GM21360 (cell line): ENCODE results near the gene TEX264.
"Not testable (repeated sequence)": the region's sequence is repeated elsewhere in the genome, so short reads cannot be mapped to it uniquely, and the experiment has no call there.

ENCODE experiments used
- ATAC-seq: cut with Tn5 transposase; IDR thresholded peaks from one replicate; pipeline ENCODE4 v1.9.1; 2021; ENCODE audit warnings: mild to moderate bottlenecking, moderate library complexity; ENCODE audit not compliant: unreplicated experiment

TEX264 gene

DNA sequence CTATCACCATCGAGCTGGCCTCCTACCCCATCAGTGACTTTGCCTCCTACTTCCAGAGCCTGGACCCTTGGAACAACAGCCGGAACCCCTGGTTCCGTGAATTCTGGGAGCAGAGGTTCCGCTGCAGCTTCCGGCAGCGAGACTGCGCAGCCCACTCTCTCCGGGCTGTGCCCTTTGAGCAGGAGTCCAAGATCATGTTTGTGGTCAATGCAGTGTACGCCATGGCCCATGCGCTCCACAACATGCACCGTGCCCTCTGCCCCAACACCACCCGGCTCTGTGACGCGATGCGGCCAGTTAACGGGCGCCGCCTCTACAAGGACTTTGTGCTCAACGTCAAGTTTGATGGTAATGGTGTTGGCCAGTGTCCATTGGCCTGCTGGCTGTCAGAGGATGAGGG lies 41.9 kb downstream of the TEX264 start:
- ATAC-seq, result no peak

DNA sequence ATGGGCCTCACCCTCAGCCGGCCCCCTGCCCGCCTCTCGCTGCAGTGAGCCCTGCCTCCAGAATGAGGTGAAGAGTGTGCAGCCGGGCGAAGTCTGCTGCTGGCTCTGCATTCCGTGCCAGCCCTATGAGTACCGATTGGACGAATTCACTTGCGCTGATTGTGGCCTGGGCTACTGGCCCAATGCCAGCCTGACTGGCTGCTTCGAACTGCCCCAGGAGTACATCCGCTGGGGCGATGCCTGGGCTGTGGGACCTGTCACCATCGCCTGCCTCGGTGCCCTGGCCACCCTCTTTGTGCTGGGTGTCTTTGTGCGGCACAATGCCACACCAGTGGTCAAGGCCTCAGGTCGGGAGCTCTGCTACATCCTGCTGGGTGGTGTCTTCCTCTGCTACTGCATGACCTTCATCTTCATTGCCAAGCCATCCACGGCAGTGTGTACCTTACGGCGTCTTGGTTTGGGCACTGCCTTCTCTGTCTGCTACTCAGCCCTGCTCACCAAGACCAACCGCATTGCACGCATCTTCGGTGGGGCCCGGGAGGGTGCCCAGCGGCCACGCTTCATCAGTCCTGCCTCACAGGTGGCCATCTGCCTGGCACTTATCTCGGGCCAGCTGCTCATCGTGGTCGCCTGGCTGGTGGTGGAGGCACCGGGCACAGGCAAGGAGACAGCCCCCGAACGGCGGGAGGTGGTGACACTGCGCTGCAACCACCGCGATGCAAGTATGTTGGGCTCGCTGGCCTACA lies 44.4 kb downstream of the TEX264 start:
- no peak for ATAC-seq

DNA sequence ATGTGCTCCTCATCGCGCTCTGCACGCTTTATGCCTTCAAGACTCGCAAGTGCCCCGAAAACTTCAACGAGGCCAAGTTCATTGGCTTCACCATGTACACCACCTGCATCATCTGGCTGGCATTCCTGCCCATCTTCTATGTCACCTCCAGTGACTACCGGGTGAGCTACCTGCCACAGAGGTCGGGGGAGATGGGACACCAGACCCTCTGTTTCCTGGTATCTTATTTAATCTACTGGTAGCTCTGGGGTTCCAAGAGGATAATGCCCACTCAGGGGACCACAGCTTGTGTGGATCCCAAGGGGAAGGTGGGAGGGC lies 44.9 kb downstream of the TEX264 start:
- no peak for ATAC-seq

DNA sequence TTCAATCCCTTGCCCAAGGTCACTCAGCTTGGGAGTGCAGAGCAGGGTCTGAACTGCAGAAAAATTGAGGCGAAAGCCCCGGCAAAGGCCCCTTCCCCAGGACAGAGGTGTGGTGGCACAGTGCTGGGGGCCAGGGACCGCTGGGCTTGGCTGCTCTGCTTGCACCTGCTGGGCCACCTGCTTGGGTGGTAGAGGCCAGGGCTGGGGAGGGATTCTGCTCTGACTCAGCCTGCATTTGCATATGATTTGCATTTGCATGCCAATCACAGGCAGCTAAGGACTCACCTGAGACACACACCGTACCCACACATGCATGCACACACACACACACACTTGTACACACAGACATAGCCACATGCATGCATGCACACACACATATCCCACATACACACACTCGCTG lies 45.8 kb downstream of the TEX264 start:
- no peak for ATAC-seq

DNA sequence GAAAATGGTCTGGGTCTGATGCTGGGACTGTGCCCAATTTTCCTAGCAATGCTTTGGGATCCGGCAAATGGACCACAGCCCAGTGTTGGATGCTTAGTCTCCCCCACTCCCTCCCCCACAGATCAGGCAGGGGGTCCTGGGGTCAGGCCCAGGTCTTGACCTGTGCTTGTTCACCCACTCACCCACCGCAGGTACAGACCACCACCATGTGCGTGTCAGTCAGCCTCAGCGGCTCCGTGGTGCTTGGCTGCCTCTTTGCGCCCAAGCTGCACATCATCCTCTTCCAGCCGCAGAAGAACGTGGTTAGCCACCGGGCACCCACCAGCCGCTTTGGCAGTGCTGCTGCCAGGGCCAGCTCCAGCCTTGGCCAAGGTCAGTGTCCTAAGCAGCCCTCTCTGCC lies 46.4 kb downstream of the TEX264 start:
- ATAC-seq, result no peak

DNA sequence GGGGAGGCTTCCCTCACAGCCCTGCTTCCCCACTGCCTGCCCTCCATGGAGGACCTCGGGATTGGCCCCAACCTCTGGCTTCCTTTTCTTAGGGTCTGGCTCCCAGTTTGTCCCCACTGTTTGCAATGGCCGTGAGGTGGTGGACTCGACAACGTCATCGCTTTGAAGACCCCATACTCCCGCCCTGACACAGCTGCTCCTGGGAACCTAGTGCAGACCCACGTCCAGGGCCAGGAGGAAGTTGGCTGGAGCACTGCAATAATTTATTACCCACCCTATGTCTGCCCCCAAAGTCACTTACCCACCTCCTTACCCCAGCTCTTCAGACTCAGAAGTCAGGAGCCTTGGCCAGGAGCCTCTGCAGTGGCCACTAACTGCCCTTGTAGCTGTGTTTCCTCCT lies 46.9 kb downstream of the TEX264 start:
- no peak for ATAC-seq

DNA sequence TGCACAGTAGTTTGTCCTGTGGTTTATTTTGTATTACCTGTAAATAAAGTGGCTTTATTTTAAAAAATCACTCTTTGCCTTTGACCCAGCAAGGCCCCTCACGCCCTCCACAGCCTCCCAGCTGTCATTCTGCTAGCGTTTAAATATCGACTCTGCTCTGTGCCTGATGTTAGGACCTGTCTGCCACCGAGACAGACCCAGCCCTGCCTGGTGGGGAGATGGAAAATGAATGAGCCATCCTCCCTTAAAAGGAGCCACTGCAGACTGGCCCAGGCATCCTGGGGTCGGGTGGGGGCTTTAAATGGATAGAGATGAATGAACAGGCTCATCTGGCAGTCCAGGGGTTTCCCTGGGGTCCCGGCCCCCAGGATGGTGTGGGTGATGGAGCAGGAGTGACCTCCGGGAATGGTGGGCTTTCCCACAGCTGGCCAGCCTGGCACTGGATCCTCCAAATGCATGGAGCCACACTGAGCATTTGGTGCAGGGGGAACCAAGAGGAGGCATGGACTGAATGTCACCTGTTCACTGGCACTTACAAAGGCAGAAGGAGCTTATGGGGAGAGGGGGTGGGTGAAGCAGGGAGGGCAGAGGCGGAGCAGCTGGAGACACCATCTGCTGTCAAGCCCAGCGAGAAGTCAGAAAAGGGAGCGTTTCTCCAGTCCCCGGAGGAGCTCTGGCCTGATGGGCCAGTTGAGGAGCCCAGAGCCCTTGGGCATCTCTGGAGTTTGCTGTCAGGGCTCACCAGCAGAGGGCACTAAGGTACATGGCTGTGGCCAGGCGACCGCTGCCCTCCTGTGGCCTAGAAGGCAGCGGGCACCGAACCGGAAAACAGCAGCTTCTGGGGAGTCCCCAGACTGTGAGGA lies 47.7 kb downstream of the TEX264 start:
- no peak for ATAC-seq

DNA sequence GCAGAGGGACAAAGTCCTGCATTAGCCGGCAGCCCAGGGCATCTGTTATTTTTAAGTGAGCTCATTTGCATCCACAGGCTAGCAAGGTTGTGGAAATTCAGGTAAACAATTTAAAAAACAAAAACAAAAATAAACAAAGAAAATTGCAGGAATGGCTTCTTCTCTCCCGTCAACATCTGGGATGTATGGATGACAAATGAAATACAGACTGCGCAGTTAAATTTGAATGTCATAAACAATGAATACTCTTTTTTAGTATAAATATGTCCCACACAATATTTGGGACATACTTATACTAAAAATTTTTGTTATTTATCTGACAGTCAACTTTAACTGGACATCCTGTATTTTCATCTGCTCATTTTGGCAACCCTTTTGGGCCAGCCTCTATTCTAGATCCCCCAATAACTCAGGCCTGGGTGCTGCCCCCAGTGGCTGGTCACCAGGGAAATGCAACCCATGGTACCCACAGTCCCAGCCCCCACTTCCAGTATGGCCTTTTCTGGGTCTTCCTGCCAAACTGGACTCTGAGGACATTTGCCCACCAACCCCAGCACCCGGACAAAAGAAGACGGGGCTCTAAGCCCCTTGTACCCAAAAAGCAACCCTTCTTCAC lies 48.5 kb downstream of the TEX264 start:
- no peak for ATAC-seq

DNA sequence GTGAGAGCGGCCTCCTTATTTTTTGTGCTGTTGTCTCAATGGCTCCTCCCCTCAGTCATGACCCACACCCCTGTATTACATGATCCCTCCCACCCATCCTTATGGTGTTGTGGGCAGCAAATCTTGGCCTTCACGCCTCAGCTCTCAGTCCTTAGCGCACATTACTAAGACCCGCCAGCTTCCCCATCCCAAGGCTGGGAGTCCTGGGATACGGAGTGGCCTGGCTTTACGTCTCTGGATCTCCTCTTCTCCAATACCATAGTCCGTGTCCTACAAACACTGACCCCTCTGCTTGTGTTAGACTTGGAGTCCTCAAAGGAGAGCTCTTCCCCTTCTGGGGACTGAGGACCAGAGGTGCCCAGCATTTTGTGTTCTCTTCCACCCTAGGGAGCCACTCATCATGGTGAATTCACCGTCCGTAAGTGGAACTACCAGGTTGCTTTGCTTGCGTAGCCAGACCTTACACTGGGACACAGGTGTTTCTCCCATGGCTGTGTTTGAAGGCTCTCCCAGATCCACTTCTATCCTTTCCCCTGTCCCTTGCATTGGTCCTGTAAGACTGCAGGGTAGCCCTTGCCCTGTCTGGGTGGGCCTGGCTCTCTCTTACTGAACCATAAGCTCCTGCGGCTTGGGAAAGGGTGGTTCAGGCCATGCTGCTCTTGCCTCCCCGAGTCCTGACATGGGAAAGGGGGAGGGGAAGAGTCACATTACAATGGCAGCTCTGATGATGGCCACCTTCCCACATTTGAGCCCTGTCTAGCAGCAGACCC lies 49.4 kb downstream of the TEX264 start:
- no peak for ATAC-seq

DNA sequence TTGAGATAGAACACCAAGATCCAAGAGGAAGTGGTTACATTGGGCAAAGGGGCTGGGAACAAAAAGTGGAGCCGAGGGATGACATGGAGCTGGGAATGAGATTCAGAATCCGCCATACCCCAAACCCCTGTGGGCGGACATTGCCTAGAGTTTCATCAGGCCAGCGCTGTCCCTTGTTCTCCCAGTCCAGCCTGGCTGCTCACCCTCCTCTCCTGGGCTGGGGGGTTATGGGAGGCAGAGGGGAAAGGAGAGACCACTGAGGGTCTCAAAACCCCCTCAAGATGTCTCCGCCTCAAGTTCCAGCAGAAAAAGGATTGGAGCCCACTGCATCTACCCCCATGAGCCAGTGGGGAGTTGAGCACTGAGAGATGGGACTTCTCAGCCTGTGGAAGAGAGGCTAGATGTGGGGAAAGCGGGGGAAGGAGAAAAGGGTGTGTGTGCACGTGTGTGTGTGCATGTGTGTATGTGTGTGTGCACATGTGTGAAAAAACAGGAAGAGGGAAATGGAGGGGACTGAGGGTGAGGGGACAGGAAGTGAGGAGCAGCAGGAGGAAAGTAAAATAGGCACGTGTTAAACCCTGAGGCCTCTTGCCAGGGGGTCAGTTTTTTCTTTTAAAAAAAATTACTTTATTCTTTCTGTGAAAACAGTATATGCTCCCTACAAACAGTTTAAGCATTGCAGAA lies 50.2 kb downstream of the TEX264 start:
- no peak for ATAC-seq

DNA sequence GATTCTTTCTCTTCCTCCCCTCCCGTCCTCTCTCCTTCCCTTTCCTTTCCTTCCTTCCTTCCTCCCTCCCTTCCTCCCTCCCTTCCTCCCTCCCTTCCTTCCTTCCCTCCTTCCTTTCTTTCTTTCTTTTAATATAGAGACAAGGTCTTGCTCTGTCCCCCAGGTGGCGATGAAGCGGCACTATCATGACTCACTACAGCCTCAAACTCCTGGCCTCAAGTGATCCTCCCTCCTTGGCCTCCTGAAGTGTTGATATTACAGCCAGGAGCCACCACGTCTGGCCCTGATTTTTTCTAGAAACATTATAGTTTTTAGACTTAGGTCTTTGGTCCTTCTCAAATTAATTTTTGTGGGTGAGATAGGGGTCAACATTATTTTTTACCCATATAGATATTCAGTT lies 51.3 kb downstream of the TEX264 start:
- no peak for ATAC-seq

DNA sequence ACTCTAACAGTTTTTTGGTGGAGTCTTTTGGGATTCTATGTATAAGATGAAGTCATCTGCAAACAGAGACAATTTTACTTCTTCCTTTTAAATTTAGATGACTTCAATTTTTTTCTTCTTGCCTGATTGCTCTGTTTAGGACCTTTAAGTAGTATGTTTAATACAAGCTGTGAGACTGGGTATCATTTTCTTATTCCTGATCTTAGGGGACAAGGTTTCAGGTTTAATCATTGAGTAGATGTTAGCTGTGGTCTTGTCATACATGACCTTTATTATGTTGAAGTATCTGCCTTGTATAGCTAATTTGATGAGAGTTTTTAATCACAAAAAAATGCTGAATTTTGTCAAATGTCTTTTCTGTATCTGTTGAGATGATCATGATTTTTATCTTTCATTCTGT lies 56.4 kb downstream of the TEX264 start:
- no peak for ATAC-seq

DNA sequence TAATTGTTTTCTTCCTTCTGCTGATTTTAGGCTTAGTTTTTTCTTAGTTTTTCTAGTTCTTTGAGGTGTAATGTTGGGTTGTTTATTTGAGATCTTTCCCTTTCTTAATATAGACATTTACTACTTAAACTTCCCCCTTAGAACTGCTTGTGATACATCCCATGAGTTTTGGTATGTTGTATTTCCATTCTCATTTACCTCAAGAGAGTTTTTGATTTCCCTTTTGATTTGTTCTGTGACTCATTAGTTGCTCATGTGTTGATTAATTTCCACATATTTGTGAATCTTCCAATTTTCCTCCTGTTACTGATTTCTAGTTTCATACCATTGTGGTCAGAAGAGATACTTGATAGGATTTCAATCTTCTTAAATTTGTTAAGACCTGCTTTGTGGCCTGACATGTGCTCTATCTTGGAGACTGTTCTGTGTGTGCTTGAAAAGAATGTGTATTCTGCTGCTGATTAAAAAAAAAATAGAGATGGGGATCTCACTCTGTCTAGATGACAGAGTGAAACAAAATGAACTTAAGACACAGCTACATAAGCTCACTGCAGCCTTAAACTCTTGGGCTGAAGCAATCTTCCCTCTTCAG lies 58.1 kb downstream of the TEX264 start:
- no peak for ATAC-seq

DNA sequence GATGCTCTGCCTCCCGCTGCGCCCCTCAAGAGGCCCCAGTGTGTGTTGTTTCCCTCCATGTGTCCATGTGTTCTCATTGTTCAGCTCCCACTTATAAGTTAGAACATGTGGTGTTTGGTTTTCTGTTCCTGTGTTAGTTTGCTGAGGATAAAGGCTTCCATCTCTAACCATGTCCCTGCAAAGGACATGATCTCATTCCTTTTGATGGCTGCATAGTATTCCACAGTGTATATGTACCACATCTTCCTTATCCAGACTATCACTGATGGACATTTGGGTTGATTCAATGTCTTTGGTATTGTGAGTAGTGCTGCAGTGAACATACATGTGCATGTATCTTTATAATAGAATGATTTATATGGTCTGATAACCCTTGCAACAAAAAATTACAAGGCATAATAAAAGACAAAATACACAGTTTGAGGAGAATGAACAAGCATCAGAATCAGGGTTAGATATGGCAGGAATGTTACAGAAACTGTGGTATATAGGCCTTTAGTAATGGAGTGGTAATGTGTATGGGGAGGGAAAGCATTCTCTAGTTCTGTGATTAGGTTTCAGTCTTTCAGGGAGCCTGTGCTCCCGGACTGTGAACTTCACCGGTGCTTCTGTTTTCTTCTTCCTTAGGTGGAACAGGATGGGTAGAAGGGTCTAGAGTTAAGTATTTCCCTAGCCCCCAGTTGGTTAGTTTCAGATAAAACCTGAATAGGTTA lies 63.0 kb downstream of the TEX264 start:
- ATAC-seq, result no peak

DNA sequence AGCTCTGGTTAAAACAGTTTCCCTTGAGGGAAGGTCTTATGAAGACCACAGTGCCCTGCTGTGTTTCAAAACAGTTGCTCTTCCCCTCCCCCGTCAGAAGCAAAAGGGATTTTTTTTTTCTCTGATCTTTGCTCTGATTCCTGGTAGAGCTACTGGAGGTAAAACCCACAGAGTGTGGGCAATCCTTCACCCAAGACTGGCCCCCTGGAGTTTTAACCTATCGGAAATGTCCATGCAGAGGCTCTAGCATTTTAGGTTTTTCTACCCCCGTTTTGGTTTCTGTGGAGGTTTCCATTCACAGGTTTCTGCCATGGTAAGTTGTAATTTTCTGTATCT lies 63.5 kb downstream of the TEX264 start:
- no peak for ATAC-seq

DNA sequence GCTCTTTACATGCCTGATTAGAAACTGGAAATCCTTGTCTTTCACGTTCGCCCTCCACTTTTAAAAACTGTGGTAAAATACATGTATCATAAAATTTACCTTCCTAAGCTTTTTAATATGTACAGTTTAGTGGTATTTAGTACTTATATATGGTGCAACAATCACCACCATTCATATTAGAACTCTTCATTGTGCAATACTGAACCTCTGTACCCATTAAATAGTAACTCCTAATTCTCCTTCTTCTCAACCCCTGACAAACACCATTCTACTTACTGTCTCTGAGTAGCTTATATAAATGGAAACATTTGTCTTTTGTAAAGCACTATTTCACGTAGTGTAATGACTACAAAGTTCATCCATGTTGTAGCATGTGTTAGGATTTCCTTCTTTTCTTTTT lies 64.0 kb downstream of the TEX264 start:
- no peak for ATAC-seq

DNA sequence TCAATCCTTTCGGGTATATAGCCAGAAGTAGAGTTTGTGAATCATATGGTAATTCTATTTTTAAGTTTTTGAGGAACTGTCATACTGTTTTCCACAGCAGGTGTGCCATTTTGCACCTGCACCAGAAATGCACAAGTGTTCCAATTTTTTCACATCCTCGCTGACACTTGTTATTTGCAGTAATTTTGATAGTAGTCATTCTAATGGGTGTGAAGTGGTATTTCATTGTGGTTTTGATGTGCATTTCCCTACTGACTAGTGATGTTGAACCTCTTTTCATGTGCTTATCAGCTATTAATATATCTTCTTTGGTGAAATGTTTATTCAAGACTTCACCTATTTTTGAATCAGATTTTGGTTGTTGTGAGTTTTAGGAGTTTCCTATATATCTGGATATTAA lies 64.9 kb downstream of the TEX264 start:
- no peak for ATAC-seq

DNA sequence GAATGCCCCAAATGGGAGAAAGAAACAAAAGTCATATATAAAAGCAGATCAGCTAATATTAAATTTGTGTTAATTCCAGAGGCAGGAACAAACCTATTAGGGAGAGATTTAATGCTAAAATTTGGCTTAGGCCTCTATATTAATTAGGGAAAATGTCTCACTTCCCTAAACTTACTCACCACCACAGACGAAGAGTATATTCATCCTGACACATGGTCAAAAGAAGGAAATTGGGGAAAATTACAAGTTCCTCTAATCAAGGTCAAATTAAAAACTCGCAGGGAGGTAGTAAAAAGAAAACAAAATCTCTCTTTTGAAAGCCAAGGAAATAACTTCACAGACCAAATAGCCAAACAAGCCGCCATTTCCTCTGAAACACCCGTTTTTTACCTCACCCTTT lies 68.1 kb downstream of the TEX264 start:
- ATAC-seq, result no peak

DNA sequence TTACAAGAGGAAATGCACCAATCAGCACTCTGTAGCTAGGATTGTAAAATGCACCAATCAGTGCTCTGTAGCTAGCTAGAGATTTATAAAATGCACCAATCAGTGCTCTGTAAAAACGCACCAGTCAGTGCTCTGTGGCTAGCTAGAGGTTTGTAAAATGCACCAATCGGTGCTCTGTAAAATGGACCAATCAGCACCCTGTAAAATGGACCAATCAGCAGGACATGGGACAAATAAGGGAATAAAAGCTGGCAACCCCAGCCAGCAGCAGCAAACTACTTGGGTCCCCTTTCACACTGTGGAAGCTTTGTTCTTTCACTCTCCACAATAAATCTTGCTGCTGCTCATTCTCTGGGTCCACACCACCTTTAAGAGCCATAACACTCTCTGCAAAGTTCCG lies 71.3 kb downstream of the TEX264 start:
- ATAC-seq, result not testable (repeated sequence)

DNA sequence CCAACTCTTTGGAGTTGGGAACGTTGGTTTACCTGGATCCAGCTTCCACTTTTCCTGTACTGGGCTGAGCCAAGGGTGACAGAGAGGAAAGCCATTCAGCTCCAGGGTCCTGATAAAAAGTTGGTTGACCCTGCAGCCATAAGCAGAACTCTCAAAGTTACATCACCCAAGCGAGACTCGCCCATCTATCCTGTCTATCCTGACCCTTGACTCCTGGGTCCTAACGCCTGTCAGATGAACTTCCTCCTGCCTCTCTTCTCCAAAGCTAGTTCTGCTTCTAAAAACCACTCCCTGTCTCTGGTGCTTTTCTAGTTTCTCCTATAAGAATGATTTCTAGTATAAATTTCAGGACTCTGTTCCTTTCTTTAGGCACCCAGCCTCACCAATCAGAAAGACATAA lies 71.9 kb downstream of the TEX264 start:
- not testable (repeated sequence) for ATAC-seq
